OCI-LY1 (cell line): ENCODE measurements around the gene RPN1.

Experiments
- H2AFZ ChIP-seq: fragments of 200-600 bp; sonication (generic), shearing (Covaris generic); 2 replicates; pipeline ENCODE4 v1.6.0; 2014; ENCODE audit warnings: antibody characterized with exemption, mild to moderate bottlenecking, low read length
- H3F3A ChIP-seq: fragments of 200-600 bp; sonication (generic), shearing (Covaris generic); 2 replicates; pipeline ENCODE4 v1.6.0; 2014; ENCODE audit warnings: mild to moderate bottlenecking, antibody characterized with exemption, low read length, moderate library complexity; ENCODE audit not compliant: insufficient read depth
- H3K27ac ChIP-seq: fragments of 200-600 bp; sonication (generic); 2 replicates; pipeline ENCODE4 v1.5.1; 2014; ENCODE audit warnings: low read length, mixed run types, mild to moderate bottlenecking, low read depth; ENCODE audit not compliant: poor library complexity, severe bottlenecking
- H3K27me3 ChIP-seq: fragments of 200-600 bp; sonication (generic); 2 replicates; pipeline ENCODE4 v1.6.0; 2014; ENCODE audit warnings: antibody characterized with exemption, mild to moderate bottlenecking, low read length, moderate library complexity; ENCODE audit not compliant: insufficient read depth
- H3K36me3 ChIP-seq: fragments of 200-600 bp; sonication (generic); 2 replicates; pipeline ENCODE4 v1.6.1; 2014; ENCODE audit warnings: mild to moderate bottlenecking, antibody characterized with exemption, low read length, moderate library complexity, mixed read lengths; ENCODE audit not compliant: insufficient read depth
- H3K4me1 ChIP-seq: fragments of 200-600 bp; sonication (generic); 2 replicates; pipeline ENCODE4 v1.5.1; 2014; ENCODE audit warnings: mild to moderate bottlenecking, low read length, moderate library complexity; ENCODE audit not compliant: insufficient read depth, severe bottlenecking
- H3K4me2 ChIP-seq: fragments of 200-600 bp; sonication (generic), shearing (Covaris generic); 2 replicates; pipeline ENCODE4 v1.6.1; 2014; ENCODE audit warnings: low read length
- H3K4me3 ChIP-seq: fragments of 200-600 bp; sonication (generic); 2 replicates; pipeline ENCODE4 v1.5.1; 2014; ENCODE audit warnings: low read length, low read depth, mild to moderate bottlenecking, mixed read lengths; ENCODE audit not compliant: poor library complexity, severe bottlenecking
- H3K79me2 ChIP-seq: fragments of 200-600 bp; shearing (Covaris generic); 2 replicates; pipeline ENCODE4 v1.6.1; 2016; ENCODE audit warnings: mixed run types, low read length, mixed read lengths; ENCODE audit not compliant: insufficient read depth
- H3K9ac ChIP-seq: fragments of 200-600 bp; sonication (generic), shearing (Covaris generic); 2 replicates; pipeline ENCODE4 v1.6.1; 2014; ENCODE audit warnings: mild to moderate bottlenecking, low read length, mixed read lengths
- H3K9me2 ChIP-seq: fragments of 200-600 bp; sonication (generic), shearing (Covaris generic); 2 replicates; pipeline ENCODE4 v1.6.1; 2014; ENCODE audit warnings: low read depth, mild to moderate bottlenecking, low read length, mixed read lengths
- H3K9me3 ChIP-seq: fragments of 200-600 bp; shearing (Covaris generic); 2 replicates; pipeline ENCODE4 v1.6.1; 2014; ENCODE audit warnings: low read length, mixed read lengths
- H4K20me1 ChIP-seq: fragments of 200-600 bp; sonication (generic), shearing (Covaris generic); 2 replicates; pipeline ENCODE4 v1.6.0; 2016; ENCODE audit warnings: mild to moderate bottlenecking, low read length; ENCODE audit not compliant: insufficient read depth
- CTCF ChIP-seq: fragments of 200-600 bp; sonication (generic), shearing (Covaris generic); IDR thresholded peaks from 2 replicates; pipeline ENCODE4 v1.5.1; 2017; ENCODE audit warnings: mild to moderate bottlenecking, antibody characterized with exemption, low read length, moderate library complexity, mixed read lengths
- EZH2 ChIP-seq: fragments of 200-600 bp; sonication (generic), shearing (Covaris generic); IDR thresholded peaks from 2 replicates; pipeline ENCODE4 v1.8.0; 2017; ENCODE audit warnings: borderline replicate concordance, mixed run types, mild to moderate bottlenecking, antibody characterized with exemption, low read length, moderate library complexity, mixed read lengths

RPN1 gene

GRCh38 chr3:128617270-128617556 lies 33.4 kb downstream of the RPN1 start:
- Histone ChIP-seq H3K4me3 (peak overlapping the region; percentile 73), H3K79me2 (no peaks in the 10 kb centered on the region), H2AFZ (no peak overlapping the region), H3K4me2 (peak overlapping the region; percentile 66), H3K4me1 (peaks cover 34% of the 10 kb centered on the region), H3K9me3 (no peaks in the 10 kb centered on the region), H3K36me3 (peaks cover 40% of the 10 kb centered on the region), H3F3A (0 out of 2 replicates have a peak, but pooled peaks cover 6% of the 10 kb centered on the region), H3K9me2 (no peaks in the 10 kb centered on the region), H3K27ac (peak overlapping the region; percentile 12), H4K20me1 (no peaks in the 10 kb centered on the region), H3K9ac (peak overlapping the region; percentile 54), H3K27me3 (no peaks in the 10 kb centered on the region)
- TF ChIP-seq EZH2 (no peak), CTCF (no peak)

- H3K4me1 ChIP-seq: peaks cover 34% of the 10 kb centered on the region
- peak overlapping the region; percentile 12 for H3K27ac ChIP-seq
- H3K9me2 ChIP-seq: no peaks in the 10 kb centered on the region
- peaks cover 35% of the 10 kb centered on the region for H3K36me3 ChIP-seq
- TF ChIP-seq CTCF: no peak
- no peak for TF ChIP-seq EZH2
- no peaks in the 10 kb centered on the region for H3K9me3 ChIP-seq
- H4K20me1 ChIP-seq: no peaks in the 10 kb centered on the region
- H2AFZ ChIP-seq: no peak overlapping the region
- no peaks in the 10 kb centered on the region for H3K79me2 ChIP-seq
- H3K4me2 ChIP-seq: peak overlapping the region; percentile 66
- H3K4me3 ChIP-seq: peak overlapping the region; percentile 73
- H3K27me3 ChIP-seq: no peaks in the 10 kb centered on the region
- H3K9ac ChIP-seq: peak overlapping the region; percentile 54; the same call in 1 of the 2 replicates
- 0 out of 2 replicates have a peak, but pooled peaks cover 6% of the 10 kb centered on the region for H3F3A ChIP-seq
Observed at GRCh38 chr3:128616516-128617269, 33.9 kb downstream of the RPN1 start.

GRCh38 chr3:128614076-128614475 lies 36.5 kb downstream of the RPN1 start:
- H3F3A ChIP-seq: no peaks in the 10 kb centered on the region
- no peaks in the 10 kb centered on the region for H3K79me2 ChIP-seq
- H3K4me3 ChIP-seq: no peak overlapping the region
- H3K27ac ChIP-seq: no peak overlapping the region
- no peak overlapping the region for H3K9ac ChIP-seq
- no peaks in the 10 kb centered on the region for H4K20me1 ChIP-seq
- H3K27me3 ChIP-seq: no peaks in the 10 kb centered on the region
- no peak overlapping the region for H2AFZ ChIP-seq
- no peaks in the 10 kb centered on the region for H3K9me3 ChIP-seq
- H3K4me2 ChIP-seq: no peak overlapping the region
- no peak for TF ChIP-seq EZH2
- TF ChIP-seq CTCF: no peak
- peaks cover 11% of the 10 kb centered on the region for H3K36me3 ChIP-seq
- H3K9me2 ChIP-seq: no peaks in the 10 kb centered on the region
- peaks cover 26% of the 10 kb centered on the region for H3K4me1 ChIP-seq
